ENCODE measurements around the gene KRT74. TPM values are rescaled to one million over a fixed set of nuclear protein-coding genes. Genes with fewer than 3 reads are reported as not detected.
A peak's percentile ranks its signal among the peaks of the same experiment; 100 is the strongest.

The KRT74 gene
- total RNA-seq, 4 donors from 2014 or later: not detected

DNA sequence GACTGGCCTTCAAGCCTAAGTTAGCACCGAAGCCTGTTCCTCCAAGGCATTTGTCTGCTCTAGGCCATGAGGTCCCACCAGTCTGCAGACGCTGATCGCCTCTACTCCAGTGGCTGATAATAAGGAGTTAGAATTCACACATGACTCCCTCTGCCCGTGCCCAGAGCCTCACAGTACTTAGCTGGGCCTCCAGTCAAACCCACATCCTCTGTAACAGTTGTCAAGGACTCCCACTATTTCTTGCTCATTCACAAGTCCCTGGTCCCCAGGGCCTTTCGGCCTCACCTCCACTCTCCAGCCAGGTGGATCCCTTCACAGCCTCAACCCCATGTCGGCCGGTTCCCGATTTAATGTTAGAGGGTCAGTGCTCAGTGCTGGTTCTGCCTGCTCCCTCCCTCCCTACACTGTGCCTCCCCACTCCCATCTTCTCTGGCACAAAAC lies 47.1 kb downstream of the KRT74 start:
- no peak for TF ChIP-seq POLR2A (IDR thresholded peaks at IDR 0.05)
- H3K27me3 ChIP-seq: no peaks in the 10 kb centered on the region
- no peaks in the 10 kb centered on the region for H3K36me3 ChIP-seq
- DNase-seq: peak in 1 of 3 donors; percentile 27
- no peak overlapping the region for H3K27ac ChIP-seq
- no peak overlapping the region for H3K4me3 ChIP-seq
- H3K9me3 ChIP-seq: no peaks in the 10 kb centered on the region
- H3K4me1 ChIP-seq: no peaks in the 10 kb centered on the region

- DNase-seq: peak; percentile 4 to 42 (median 12)
- no peak for TF ChIP-seq CTCF (IDR thresholded peaks at IDR 0.05)
- TF ChIP-seq POLR2A (IDR thresholded peaks at IDR 0.05): no peak
- Histone ChIP-seq H3K27me3 (no peaks in the 10 kb centered on the region), H3K4me1 (no peaks in the 10 kb centered on the region), H3K9me3 (no peaks in the 10 kb centered on the region), H3K36me3 (no peaks in the 10 kb centered on the region), H3K27ac (no peak overlapping the region), H3K4me3 (no peak overlapping the region)
These were observed 47.8 kb downstream of the KRT74 start for GRCh38 chr12:52525661-52526499.

- TF ChIP-seq CTCF (IDR thresholded peaks at IDR 0.05): no peak
- TF ChIP-seq POLR2A (IDR thresholded peaks at IDR 0.05): no peak
- no peaks in the 10 kb centered on the region for H3K36me3 ChIP-seq
- H3K27me3 ChIP-seq: no peaks in the 10 kb centered on the region
- H3K27ac ChIP-seq: no peak overlapping the region
- H3K4me1 ChIP-seq: no peaks in the 10 kb centered on the region
- peak; percentile 3 to 30 (median 18) for DNase-seq
- no peak overlapping the region for H3K4me3 ChIP-seq
- no peaks in the 10 kb centered on the region for H3K9me3 ChIP-seq
These were observed 48.6 kb downstream of the KRT74 start for GRCh38 chr12:52524898-52525591.

DNA sequence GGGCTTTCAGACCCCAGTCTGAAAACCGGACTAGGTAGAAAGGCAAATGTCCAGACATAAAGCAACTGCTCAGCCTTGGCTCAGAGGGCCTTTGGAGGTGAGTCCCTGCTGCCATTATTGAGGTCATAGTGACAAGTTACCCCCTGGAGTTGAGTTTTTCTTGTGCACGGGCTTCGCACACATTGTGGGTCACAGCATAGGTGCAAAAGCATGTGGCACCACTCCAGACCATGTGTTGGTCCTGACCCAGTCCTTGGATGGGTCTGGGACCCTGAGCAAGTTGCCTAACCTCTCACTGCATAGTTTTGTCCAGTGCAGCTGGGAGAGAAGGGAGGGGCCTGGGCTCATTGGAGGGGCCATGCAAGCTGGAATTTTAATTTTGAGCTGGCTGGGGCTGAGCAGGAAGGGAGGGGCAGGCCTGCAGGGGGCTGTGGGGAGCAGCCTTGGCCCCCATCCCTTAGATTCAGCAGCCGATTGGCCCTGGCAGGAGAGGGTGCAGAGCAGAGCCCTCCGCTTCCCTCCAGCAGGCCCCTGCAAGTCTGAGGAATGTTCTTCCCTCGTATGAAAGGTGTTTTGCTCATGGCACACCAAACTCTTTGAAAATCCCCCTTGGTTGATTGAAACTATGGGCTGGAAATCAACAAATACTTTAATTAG lies 49.3 kb downstream of the KRT74 start:
- H3K36me3 ChIP-seq: no peaks in the 10 kb centered on the region
- H3K27me3 ChIP-seq: no peaks in the 10 kb centered on the region
- H3K27ac ChIP-seq: no peak overlapping the region
- no peaks in the 10 kb centered on the region for H3K9me3 ChIP-seq
- no peak overlapping the region for H3K4me3 ChIP-seq
- DNase-seq: no peak
- TF ChIP-seq POLR2A (IDR thresholded peaks at IDR 0.05) (no peak), CTCF (IDR thresholded peaks at IDR 0.05) (no peak)
- H3K4me1 ChIP-seq: no peaks in the 10 kb centered on the region

GRCh38 chr12:52523824-52524223 lies 49.8 kb downstream of the KRT74 start:
- H3K4me1 ChIP-seq: no peaks in the 10 kb centered on the region
- no peak overlapping the region for H3K27ac ChIP-seq
- no peaks in the 10 kb centered on the region for H3K9me3 ChIP-seq
- TF ChIP-seq POLR2A (IDR thresholded peaks at IDR 0.05): no peak
- TF ChIP-seq CTCF (IDR thresholded peaks at IDR 0.05): no peak
- no peak overlapping the region for H3K4me3 ChIP-seq
- H3K36me3 ChIP-seq: no peaks in the 10 kb centered on the region
- DNase-seq: peak in 2 of 3 donors; percentile 9 to 21
- no peaks in the 10 kb centered on the region for H3K27me3 ChIP-seq

All from Peyer's patch (tissue), 4 donors.